ENCODE measurements around the gene DHX8.
"Not testable (repeated sequence)": the region's sequence is repeated elsewhere in the genome, so short reads cannot be mapped to it uniquely, and the experiment has no call there.

The DHX8 gene

GRCh38 chr17:43463241-43463640, 20.5 kb upstream of the DHX8 start:
- DNase-seq, result no peak

- DNase-seq, result no peak
Measured at GRCh38 chr17:43464046-43464445, 19.7 kb upstream of the DHX8 start.

DNA sequence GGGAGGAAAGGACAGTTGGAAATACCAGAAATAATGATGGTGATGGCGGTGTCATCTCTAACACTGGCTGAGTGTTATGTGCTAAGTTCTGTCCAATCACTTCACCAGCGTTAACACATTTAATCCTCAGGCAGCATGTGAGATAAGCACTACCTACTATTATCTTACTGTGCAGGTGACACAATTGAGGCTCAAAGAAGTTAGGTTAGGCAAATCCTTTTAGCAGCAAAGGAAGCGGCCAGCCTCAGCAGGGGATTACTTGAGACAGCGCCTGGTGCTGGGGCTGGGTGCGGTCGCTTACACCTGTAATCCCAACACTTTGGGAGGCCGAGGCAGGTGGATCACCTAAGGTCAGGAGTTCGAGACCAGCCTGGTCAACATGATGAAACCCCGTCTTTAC, 18.7 kb upstream of the DHX8 start:
- no peak for DNase-seq

- DNase-seq, result no peak
Measured at GRCh38 chr17:43467981-43468581, 15.7 kb upstream of the DHX8 start.

DNA sequence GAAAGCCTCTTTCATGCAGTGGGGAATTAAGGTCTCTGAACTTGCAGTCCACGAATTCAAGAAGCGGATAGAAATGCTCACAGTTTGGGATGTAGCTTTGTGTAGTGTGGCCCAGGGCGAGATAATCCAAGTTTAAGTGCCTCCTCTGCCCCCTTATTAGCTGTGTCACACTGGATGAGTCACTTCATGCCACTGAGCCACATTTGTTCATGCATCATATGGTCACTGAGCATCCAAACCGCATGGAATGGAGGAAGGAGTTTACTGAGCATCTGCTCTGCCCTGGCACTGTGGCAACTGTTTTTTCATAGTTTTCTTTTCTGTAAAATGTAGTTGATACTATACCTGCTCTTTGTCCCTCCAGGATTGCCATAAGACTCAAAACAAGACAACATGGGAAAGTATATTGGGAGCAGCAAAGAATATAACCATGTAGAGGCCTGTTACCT, 15.1 kb upstream of the DHX8 start:
- DNase-seq, result no peak

DNA sequence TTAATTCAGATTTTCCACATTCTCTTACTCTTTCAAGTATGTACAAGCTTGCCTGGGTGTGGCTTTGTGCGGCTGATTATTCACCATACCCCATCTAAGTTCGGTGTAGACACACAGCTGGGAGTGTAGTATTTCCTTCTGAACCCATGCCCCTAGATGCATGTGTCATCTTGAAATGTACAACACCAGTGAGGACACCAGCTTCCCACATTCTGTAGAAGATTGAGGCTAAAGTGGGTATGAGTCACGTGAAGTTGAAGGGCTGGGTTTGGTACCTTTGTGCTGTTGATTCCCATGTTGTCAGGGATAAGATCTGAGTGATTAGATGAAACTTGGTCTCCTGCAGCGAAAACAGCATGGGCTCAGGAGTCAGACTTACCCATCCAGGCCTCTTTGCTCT, 14.6 kb upstream of the DHX8 start:
- DNase-seq, result no peak

DNA sequence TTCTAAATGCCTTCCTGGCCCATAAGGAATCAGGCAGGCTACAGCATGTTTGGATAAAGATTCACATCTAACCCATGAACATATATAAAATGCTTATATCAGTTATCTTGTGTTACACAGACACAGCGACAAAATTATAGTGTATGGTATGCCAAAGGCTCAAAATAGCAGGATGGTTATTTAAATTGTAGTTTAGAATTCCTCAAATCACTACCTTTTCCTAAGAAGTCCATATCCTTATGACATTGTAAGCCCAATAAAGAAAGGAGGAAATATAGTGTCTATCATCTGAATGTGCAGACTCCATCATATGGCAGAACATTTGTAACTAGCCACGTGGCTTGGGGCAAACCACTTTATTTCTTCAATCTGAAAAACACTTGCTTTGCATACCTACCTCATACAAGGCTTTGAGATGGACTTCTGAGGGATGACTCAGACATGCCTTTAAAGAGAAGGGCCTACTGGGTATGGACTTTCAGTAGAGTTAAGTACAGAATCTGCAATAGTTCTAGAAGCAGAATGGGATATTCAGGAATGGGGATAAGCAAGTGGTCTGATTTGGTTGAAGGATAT, 12.1 kb upstream of the DHX8 start:
- no peak for DNase-seq

- no peak for DNase-seq
Measured at GRCh38 chr17:43475494-43476089, 8.2 kb upstream of the DHX8 start.

DNA sequence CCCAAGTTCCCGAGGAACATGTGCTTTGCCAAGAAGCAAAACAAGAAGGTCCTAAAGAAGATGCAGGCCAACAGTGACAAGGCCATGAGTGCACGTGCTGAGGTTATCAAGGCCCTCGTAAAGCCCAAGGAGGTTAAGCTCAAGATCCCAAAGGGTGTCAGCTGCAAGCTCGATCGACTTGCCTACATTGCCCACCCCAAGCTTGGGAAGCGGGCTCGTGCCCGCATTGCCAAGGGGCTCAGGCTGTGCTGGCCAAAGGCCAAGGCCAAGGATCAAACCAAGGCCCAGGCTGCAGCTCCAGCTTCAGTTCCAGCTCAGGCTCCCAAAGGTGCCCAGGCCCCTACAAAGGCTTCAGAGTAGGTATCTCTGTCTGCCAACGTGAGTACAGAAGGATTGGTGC, 7.5 kb upstream of the DHX8 start:
- not testable (repeated sequence) for DNase-seq

DNA sequence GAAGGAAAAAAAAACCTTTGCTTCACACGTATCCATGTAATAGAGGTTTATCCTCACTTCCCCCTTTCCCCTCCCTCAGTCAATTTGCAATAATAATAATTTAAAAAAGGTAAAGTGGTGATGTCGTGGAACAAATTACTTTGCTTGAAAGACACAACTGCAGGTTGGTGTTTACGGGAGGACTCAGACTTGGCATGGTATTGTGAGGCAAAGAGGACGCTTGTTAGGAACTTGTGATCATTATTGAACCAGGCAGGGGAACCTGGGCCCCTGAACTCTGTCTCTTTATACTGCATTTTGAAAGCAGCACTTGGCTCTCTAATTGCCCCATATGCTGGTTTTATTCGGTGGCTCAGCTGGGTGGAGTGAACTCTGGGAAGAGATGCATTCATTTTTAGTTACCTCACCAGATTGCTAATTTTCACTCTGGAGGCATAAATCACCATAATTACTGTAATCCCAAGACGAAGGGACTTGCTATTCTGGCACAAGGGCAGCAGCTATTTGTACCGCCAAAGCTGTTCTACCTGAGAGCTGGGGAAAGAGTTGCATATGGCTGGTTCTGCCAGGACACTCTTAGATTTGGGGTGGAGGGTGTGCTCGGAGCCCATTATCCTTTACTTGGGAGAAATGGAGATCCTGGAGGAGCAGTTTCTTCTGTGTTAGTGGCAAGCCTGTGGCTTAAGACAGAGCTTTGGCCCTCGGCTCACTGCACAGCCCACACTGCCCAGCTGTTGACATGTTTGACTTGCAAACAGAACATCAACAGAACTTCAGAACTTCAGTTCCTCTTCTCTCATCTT, 5.7 kb upstream of the DHX8 start:
- no peak for DNase-seq

DNA sequence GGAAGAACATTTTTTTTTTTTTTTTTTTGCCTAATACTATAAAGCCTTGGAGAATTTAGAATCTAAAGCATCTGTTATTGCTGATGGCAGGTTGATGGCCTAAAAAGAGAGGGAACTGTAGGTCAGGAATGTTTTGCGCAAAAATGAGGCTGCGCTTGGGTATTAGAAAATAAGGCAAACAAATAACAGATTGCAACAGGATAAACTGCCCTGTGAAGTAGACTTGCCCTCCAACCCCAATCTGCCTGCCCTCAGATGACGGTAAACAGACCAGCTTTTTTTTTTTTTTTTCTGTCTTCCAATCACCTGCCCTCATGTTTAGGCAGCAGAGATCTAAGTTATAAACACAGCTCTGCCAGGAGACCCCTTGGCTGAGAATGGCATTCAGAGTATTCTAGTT, 3.8 kb upstream of the DHX8 start:
- DNase-seq, result no peak

- DNase-seq, result no peak
Measured at GRCh38 chr17:43482103-43483012, 1.4 kb upstream of the DHX8 start.

GRCh38 chr17:43490621-43491020, 6.8 kb downstream of the DHX8 start:
- DNase-seq, result no peak

DNA sequence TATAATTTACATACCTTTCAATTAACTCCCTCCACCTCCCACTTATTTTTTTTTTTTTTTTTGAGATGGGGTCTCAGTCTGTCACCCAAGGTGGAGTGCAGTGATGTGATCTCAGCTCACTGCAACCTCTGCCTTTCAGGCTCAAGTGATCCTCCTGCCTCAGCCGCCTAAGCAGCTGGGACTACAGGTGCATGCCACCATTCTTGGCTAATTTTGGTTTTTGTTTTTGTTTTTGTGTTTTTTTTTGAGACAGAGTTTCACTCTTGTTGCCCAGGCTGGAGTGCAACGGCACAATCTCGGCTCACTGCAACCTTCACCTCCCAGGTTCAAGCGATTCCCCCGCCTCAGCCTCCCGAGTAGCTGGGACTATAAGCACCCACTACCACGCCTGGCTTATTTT, 25.7 kb downstream of the DHX8 start:
- not testable (repeated sequence) for DNase-seq

- DNase-seq, result not testable (repeated sequence)
Measured at GRCh38 chr17:43511199-43511598, 27.4 kb downstream of the DHX8 start.

DNA sequence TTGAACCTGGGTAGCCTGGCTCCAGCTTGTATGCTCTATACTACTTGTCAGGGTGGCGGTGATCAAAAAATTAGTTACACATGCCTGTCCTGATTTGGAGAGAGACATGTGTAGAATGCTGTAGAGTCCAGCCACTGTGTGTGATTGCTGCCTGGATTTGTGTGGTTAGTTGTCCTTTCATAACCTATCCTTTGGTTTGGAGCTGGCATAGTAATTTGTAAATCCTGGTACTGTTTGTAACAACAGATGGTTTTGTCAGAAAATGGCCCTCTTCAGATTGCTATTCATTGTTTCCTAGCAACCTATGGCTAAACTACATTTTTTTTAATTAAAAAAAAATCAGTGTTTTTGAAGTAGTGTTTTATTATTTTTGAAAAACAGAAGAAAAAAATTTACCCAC, 31.9 kb downstream of the DHX8 start:
- no peak for DNase-seq

- DNase-seq, result no peak
Measured at GRCh38 chr17:43517161-43517560, 33.4 kb downstream of the DHX8 start.

GRCh38 chr17:43517615-43518386, 34.0 kb downstream of the DHX8 start:
- no peak for DNase-seq

GRCh38 chr17:43521389-43521788, 37.6 kb downstream of the DHX8 start:
- DNase-seq, result no peak

DNA sequence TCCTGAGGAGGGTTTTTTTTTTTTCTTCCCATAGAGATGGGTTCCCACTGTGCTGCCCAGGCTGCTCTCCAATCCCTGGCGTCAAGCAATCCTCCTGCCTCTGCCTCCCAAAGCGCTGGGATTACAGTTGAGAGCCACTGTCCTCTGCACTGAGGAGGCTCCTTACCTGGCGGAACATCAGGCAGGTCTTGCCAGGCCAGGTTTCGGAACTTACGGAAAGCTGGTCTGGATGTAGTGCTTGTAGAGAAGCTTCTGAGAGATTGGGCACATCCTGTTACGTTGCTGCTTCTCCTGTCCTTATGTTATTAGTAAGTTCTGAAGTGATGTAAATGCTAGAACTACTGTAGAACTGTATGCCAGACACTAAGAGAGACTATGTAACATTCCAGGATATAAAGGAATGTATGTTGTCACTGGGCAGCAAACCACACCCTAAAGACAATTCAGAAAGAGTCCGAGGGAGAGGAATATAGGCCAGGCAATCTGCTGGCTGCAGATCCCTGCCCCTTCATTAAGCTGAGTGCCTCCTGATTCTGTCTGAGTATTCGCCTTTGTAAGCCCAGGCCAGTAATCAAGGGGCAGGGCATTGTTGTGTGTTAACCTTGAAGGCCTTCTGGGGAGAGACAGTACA, 41.3 kb downstream of the DHX8 start:
- DNase-seq, result no peak

- DNase-seq, result no peak
Measured at GRCh38 chr17:43526886-43527648, 43.3 kb downstream of the DHX8 start.
